ENCODE data around the gene LGR6.

- TF ChIP-seq RAD21 (conservative IDR thresholded peaks at IDR 0.05) (no peak), CTCF (IDR thresholded peaks at IDR 0.05; ENCODE audit: poor library complexity, severe bottlenecking) (no peak), POLR2AphosphoS5 (IDR thresholded peaks at IDR 0.05) (no peak), EP300 (conservative IDR thresholded peaks at IDR 0.05; ENCODE audit: poor library complexity, severe bottlenecking) (no peak), EZH2 (IDR thresholded peaks at IDR 0.05; ENCODE audit: borderline replicate concordance, insufficient read depth, low read length, poor library complexity, severe bottlenecking) (no peak), MXI1 (conservative IDR thresholded peaks at IDR 0.05; ENCODE audit: poor library complexity, severe bottlenecking) (no peak), TAF1 (IDR thresholded peaks at IDR 0.05; ENCODE audit: low read depth) (no peak), REST (IDR thresholded peaks at IDR 0.05; ENCODE audit: borderline replicate concordance) (no peak), SMC3 (conservative IDR thresholded peaks at IDR 0.05; ENCODE audit: poor library complexity) (no peak)
Observed at GRCh38 chr1:202361224-202361623, 167.6 kb downstream of the LGR6 start.
